NCI-H774 (cell line): ENCODE data around the gene FBXW8.

Experiments
- DNase-seq: peaks from one replicate; lab custom pipeline; 2025; lab: John Stamatoyannopoulos, UW

The FBXW8 gene

GRCh38 chr12:116887244-116887643 lies 23.5 kb upstream of the FBXW8 start:
- no peak for DNase-seq

GRCh38 chr12:116887897-116888296 lies 22.9 kb upstream of the FBXW8 start:
- no peak for DNase-seq

DNA sequence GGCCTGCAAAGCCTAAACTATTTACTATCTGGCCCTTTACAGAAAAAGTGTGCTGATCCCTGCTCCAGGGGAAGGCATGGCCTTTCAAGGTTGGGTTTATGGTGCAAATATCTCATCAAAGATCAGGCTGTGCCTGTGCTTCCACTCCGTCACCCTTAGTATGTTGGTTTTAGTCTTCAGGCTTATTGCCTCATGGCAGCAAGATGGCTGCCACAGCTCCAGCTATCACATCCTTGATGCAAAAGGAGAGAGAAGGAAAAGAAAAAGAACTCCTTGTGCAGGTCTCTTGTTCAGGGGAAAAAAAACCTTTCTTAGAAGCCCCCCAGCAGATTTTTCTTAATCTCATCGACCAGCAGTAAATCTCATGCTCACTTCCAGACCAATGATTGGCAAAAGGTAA lies 20.4 kb upstream of the FBXW8 start:
- DNase-seq = no peak

DNA sequence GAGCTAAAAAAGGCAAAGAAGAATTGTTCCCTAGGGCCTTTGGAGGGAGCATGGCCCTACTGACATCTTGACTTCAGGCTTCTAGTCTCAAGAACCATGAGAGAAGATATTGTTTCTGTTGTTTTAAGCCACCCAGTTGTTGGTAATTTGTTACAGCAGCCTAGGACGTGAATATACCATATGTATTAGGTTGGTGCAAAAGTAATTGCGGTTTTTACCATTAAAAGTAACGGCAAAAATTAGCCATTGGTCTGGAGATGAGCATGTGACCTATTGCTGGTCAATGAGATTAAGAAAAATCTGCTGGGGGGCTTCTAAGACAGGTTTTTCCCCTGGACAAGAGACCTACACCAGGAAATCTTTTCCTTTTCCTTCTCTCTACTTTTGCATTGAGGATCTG lies 19.7 kb upstream of the FBXW8 start:
- DNase-seq = no peak

- DNase-seq = no peak
Observed at GRCh38 chr12:116892349-116893140, 18.2 kb upstream of the FBXW8 start.

DNA sequence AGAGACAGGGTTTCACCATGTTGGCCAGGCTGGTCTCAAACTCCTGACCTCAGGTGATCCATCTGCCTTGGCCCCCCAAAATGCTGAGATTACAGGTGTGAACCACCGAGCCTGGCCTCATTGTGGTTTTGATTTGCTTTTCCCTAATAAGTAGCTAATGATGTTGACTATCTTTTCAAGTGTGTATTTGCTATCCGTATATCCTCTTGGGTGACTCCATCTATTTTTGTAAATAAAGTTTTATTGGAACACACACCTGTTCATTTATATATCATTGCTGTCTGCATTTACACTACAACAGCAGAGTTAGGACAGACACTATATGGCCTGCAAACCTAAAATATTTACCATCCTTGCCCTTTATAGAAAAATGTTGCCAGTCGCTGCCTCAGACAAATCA lies 15.8 kb upstream of the FBXW8 start:
- DNase-seq = peak; percentile 43

GRCh38 chr12:116896411-116896924 lies 14.3 kb upstream of the FBXW8 start:
- DNase-seq = no peak

DNA sequence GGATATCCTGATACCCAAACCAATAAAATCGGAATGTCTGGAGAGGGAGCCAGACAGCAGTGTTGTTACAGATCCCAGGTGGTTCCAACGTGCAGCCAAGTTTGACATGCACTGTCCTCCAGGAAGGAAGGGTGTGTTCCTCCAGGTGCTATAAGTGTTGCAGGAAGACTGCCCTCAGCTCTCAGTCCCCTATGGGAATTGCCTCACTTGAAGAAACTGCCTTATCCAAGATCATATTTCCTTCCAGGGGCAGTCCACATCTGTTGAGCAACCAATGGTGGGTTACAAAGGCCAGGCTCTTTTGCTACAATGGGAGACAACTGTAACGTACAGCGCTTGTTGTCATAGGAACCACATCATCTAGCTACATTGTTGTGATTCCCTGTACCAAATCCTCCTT lies 13.3 kb upstream of the FBXW8 start:
- no peak for DNase-seq

DNA sequence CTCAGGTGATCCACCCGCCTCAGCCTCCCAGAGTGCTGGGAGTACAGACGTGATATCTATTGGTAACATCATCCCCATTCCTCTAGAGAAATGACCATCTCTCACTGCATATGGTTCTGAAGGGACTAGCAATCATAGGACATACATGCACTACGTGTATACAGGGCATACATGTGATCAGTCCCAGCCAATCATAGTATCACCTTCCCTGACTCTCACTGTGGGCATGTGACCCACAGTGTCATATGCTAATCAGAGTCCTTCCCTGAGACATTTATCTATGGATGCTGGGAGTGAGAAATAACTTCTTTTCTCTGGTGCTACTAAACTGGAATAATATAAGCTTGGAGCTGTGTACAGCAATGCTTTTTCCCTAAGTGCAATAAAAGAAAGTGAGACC lies 12.1 kb upstream of the FBXW8 start:
- no peak for DNase-seq

DNA sequence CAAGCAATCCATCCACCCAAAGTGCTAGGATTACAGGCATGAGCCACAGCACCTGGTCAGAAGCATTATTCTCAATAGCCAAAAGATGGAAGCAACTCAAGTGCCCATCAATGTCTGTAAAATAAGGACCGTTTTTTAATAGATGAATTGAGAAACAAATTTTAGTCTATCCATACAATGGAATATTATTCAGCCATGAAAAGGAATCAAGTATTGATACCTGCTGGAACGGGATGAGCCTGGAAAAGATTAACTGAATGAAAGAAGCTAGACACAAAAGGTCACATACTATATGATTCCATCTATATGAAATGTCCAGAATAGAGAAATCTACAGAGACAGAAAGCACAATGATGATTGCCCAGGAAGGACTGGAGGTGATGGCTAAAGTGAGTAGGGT lies 9.1 kb upstream of the FBXW8 start:
- DNase-seq = no peak

GRCh38 chr12:116903818-116904217 lies 6.9 kb upstream of the FBXW8 start:
- DNase-seq = no peak

DNA sequence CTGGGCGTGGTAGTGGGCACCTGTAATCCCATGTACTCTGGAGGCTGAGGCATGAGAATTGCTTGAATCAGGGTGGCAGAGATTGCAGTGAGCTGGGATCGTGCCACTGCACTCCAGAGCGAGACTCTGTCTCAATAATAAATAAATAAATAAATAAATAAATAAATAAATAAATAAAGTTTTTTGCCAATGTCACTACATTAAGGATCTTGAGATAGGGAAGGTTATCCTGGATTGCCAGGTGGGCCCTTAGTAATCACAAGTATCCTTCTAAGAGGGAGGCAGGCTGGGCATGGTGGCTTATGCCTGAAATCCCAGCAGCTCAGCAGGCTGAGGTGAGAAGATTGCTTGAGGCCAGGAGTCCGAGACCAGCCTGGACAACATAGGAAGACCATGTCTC lies 4.5 kb upstream of the FBXW8 start:
- DNase-seq = no peak

GRCh38 chr12:116910280-116910644 lies 488 bp upstream of the FBXW8 start:
- DNase-seq = no peak

DNA sequence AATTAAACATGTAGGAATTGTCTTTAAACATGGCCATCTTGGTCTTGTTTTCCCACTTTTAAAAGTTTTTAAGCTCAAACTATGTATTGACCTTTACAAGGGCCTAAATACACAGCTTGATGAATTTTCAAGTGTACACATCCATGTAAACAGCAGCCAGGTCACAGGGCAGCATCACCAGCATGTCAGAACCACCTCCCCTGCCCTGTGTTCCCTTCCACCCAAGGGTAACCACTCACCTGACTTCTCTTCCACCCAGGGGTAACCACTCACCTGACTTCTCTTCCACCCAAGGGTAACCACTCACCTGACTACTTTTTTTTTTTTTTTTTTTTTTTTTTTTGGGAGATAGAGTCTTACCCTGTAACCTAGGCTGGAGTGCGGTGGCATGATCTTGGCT lies 4.6 kb downstream of the FBXW8 start:
- DNase-seq = no peak

DNA sequence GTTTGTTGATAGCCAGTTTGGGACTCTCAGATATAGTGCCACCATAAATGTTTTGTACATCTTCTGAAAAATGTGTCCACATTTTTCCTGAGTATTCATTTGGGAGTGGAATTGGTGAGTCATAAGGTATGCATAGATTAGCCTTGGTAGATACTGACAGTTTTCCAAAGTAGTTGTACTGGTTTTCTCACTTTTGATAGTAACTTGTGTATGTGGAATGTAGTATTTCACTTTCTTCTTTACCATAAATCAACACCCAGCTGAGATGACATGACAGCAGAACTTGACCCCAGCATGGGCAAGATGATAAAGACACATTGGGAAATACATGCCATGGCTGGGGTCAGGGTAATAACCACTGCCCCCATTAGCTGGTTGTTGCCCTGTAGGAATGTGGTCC lies 5.4 kb downstream of the FBXW8 start:
- DNase-seq = no peak

- peak; percentile 30 for DNase-seq
Observed at GRCh38 chr12:116916714-116917114, 6.0 kb downstream of the FBXW8 start.

DNA sequence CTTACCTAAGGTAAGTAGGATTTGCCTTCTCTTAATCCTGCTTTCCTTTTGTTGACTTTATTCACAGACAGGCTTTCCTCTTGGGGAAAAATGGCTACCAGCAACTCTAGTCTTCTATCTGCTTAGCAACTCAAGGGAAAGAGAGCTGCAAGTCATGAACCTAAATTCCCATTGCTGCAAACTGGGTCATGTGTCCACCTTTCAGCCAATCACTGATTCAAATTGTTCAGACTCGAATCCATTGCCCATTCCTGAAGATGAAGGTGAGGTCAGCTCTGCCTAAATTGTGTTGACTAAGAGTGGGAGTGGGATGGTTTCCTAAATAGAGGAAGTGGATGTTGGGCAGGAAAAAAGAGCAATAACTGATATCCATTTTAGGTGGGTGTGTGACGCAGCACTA lies 7.7 kb downstream of the FBXW8 start:
- no peak for DNase-seq

GRCh38 chr12:116919247-116919661 lies 8.5 kb downstream of the FBXW8 start:
- peak; percentile 43 for DNase-seq

GRCh38 chr12:116919706-116920485 lies 9.1 kb downstream of the FBXW8 start:
- no peak for DNase-seq

DNA sequence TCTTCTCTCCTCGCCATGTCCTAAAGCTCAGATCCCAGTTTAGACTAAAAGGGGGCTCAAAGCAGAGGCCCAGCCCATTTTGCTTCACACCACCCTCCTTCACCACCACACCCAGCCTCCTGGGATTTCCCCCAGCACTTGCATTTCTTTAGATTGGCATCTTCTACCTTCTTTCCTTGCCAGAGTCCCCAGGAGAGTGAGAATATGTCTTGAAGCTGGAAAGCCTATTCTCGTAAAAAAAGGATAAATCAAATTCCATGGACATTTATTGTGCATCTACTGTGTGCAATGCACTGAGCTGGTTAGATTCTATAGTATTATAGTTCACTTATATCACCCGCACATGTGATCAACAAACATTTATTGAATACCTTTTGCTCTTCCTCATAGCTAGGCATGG lies 10.2 kb downstream of the FBXW8 start:
- DNase-seq = no peak

GRCh38 chr12:116922194-116922897 lies 11.6 kb downstream of the FBXW8 start:
- no peak for DNase-seq

DNA sequence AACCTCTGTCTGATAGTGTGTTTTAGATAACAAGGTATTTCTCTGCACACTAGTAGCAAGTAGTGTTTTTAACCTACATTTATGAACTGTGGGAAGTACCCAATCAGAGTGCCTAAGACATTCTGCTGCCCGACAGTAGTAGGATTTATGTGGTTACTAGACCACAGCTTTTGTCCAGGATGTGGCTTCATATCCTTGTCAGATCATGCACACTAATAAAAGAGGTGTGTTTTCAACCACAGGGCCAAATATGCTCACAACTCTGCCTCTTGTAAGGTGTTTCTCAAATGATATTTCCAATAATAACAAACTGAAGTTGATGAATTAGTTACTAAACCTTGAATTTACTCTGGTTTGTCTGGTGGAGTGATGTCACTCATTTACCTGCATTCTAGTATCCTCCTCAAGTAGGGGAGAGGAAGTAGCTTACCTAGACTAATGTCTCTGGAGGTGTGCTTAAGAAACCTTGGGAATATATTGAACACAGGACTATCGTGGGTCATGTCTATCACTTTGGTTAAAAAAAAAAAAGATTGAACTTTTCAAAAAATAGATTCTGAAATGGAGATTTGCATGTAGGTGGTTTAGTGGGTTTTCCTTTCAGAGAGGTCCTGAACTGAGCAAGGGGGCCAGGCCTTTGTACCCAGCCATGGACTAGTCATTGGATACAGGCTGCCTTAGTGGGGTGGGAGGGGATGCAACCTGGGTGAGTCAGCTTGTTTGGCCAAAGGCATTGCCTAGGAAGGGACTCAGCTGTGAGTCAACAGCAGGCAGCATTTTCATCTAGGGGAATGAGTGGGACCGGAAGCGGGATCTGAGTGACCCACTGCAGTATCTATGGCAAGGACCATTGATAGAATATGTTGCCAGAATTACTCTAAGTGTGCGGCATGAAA lies 14.1 kb downstream of the FBXW8 start:
- DNase-seq = no peak
